H1 (cell line): Measurements from ENCODE around the gene EGFR. TPM values are rescaled to one million over a fixed set of nuclear protein-coding genes. Genes with fewer than 3 reads are reported as not detected.

ENCODE experiments used
- CTCF ChIA-PET: fragments of 300-600 bp; sonication (Branson Sonifier 250); formaldehyde crosslinking; loops from one replicate; lab custom pipeline; 2021; ENCODE audit not compliant: partially characterized antibody; lab: Charles Lee
- POLR2A ChIA-PET: fragments of 300-600 bp; sonication (Branson Sonifier 250); formaldehyde crosslinking; loops from one replicate; lab custom pipeline; 2021; ENCODE audit warnings: inconsistent platforms; ENCODE audit not compliant: partially characterized antibody; lab: Charles Lee
- DNase-seq, 2 experiments: peaks; one replicate each; pipeline versions ENCODE4 v3.0.0 to v3.0.0-alpha.2; 2010 to 2022; ENCODE audit warnings: low spot score in 2 of 2, low read depth in 1 of 2, mixed read lengths in 1 of 2
- FAIRE-seq: peaks from 2 replicates; lab custom pipeline; 2011; peaks lifted over from hg19 to GRCh38; lab: Jason Lieb, UNC
- H2AFZ ChIP-seq: 2 replicates; pipeline ENCODE4 v1.8.1; 2012; ENCODE audit warnings: low read length, inconsistent platforms
- H2AK5ac ChIP-seq: 2 replicates; pipeline ENCODE4 v1.6.1; 2013; ENCODE audit warnings: low read depth, low read length
- H2BK120ac ChIP-seq: replicated peaks from 2 replicates; pipeline ENCODE3; 2013; ENCODE audit warnings: low read depth, low read length, inconsistent platforms
- H2BK12ac ChIP-seq: 2 replicates; pipeline ENCODE4 v1.6.1; 2013; ENCODE audit warnings: low read depth, low read length
- H2BK15ac ChIP-seq: 2 replicates; pipeline ENCODE4 v1.6.1; 2013; ENCODE audit warnings: low read length
- H2BK20ac ChIP-seq: 2 replicates; pipeline ENCODE4 v1.6.1; 2013; ENCODE audit warnings: low read length
- H2BK5ac ChIP-seq: 2 replicates; pipeline ENCODE4 v1.6.1; 2013; ENCODE audit warnings: low read depth, low read length
- H3K14ac ChIP-seq: 2 replicates; pipeline ENCODE4 v1.6.1; 2013; ENCODE audit warnings: inconsistent platforms; ENCODE audit not compliant: insufficient read length
- H3K18ac ChIP-seq: 2 replicates; pipeline ENCODE4 v1.6.1; 2013; ENCODE audit warnings: low read length; ENCODE audit errors: extremely low read depth
- H3K23ac ChIP-seq: 2 replicates; pipeline ENCODE4 v1.6.1; 2013; ENCODE audit warnings: inconsistent platforms; ENCODE audit not compliant: insufficient read length
- H3K23me2 ChIP-seq: 2 replicates; pipeline ENCODE4 v1.6.1; 2013; ENCODE audit warnings: low read depth, low read length
- H3K27ac ChIP-seq: 2 replicates; pipeline ENCODE4 v1.6.1; 2011; ENCODE audit warnings: low read depth, low read length, inconsistent platforms
- H3K27me3 ChIP-seq, 4 experiments: replicated peaks in 1 of 4; 1 replicate in 1 of 4; 2 replicates in 3 of 4; pipeline versions ENCODE4 v1.6.1 to v1.8.1; 2011 to 2013; ENCODE audit warnings: low read length in 3 of 4, mild to moderate bottlenecking in 3 of 4, inconsistent platforms in 2 of 4, mixed read lengths in 2 of 4, moderate library complexity in 1 of 4; ENCODE audit not compliant: control insufficient read depth in 3 of 4, insufficient read depth in 3 of 4; ENCODE audit errors: extremely low read depth in 1 of 4
- H3K36me3 ChIP-seq, 4 experiments: 2 replicates each; pipeline versions ENCODE4 v1.6.1 to v1.8.1; 2011 to 2013; ENCODE audit warnings: mild to moderate bottlenecking in 4 of 4, low read length in 3 of 4, moderate library complexity in 2 of 4, control low read depth in 1 of 4, inconsistent platforms in 1 of 4; ENCODE audit not compliant: insufficient read depth in 4 of 4, control insufficient read depth in 2 of 4
- H3K4ac ChIP-seq: replicated peaks from 2 replicates; pipeline ENCODE3; 2013; ENCODE audit warnings: low read length, low read depth, mixed read lengths, inconsistent platforms; ENCODE audit not compliant: insufficient read length
- H3K4me1 ChIP-seq, 4 experiments: replicated peaks in 1 of 4; 1 replicate in 1 of 4; 2 replicates in 3 of 4; pipeline versions ENCODE4 v1.6.1 to v1.8.1; 2011 to 2013; ENCODE audit warnings: low read length in 3 of 4, inconsistent platforms in 2 of 4, mixed read lengths in 1 of 4; ENCODE audit not compliant: insufficient read depth in 4 of 4, control insufficient read depth in 3 of 4
- H3K4me2 ChIP-seq, 2 experiments: 2 replicates each; pipeline versions ENCODE4 v1.6.1 to v1.8.1; 2011 to 2013; ENCODE audit warnings: low read depth in 2 of 2, low read length in 2 of 2, control low read depth in 1 of 2, inconsistent platforms in 1 of 2, mild to moderate bottlenecking in 1 of 2; ENCODE audit not compliant: insufficient read depth in 1 of 2
- H3K4me3 ChIP-seq, 4 experiments: fragments of 200-600, 300-600 bp in 1 of 4; sonication (generic), shearing (Covaris generic), sonication (Bioruptor Twin) in 1 of 4; 2 replicates each; pipeline versions ENCODE4 v1.5.1 to v1.8.1; 2011 to 2016; ENCODE audit warnings: low read length in 4 of 4, low read depth in 3 of 4, control low read depth in 2 of 4, inconsistent platforms in 2 of 4, mild to moderate bottlenecking in 2 of 4, mixed read lengths in 1 of 4, moderate library complexity in 1 of 4; ENCODE audit not compliant: insufficient read depth in 2 of 4; ENCODE audit errors: extremely low read depth in 1 of 4
- H3K56ac ChIP-seq: replicated peaks from 2 replicates; pipeline ENCODE3; 2013; ENCODE audit warnings: low read depth, mild to moderate bottlenecking, mixed read lengths, low read length, inconsistent platforms; ENCODE audit not compliant: insufficient read length
- H3K79me1 ChIP-seq: 2 replicates; pipeline ENCODE4 v1.6.1; 2013; ENCODE audit warnings: low read depth, low read length, control low read depth
- H3K79me2 ChIP-seq, 2 experiments: 2 replicates each; pipeline versions ENCODE4 v1.6.1 to v1.8.1; 2012 to 2013; ENCODE audit warnings: low read length in 2 of 2, mild to moderate bottlenecking in 2 of 2, inconsistent platforms in 1 of 2; ENCODE audit not compliant: insufficient read depth in 2 of 2, control insufficient read depth in 1 of 2
- H3K9ac ChIP-seq, 4 experiments: replicated peaks in 1 of 4; 1 replicate in 1 of 4; 2 replicates in 3 of 4; pipeline versions ENCODE4 v1.6.1 to v1.8.1; 2011 to 2013; ENCODE audit warnings: low read depth in 3 of 4, low read length in 3 of 4, control low read depth in 2 of 4, mild to moderate bottlenecking in 2 of 4, moderate library complexity in 2 of 4, inconsistent platforms in 1 of 4; ENCODE audit errors: extremely low read depth in 1 of 4
- H3K9me3 ChIP-seq, 2 experiments: 2 replicates each; pipeline versions ENCODE4 v1.6.1 to v1.8.1; 2012 to 2013; ENCODE audit warnings: mild to moderate bottlenecking in 2 of 2, moderate library complexity in 2 of 2, control low read depth in 1 of 2, inconsistent platforms in 1 of 2, low read depth in 1 of 2, low read length in 1 of 2, mixed read lengths in 1 of 2; ENCODE audit not compliant: insufficient read depth in 2 of 2
- H4K20me1 ChIP-seq, 2 experiments: replicated peaks in 1 of 2; 2 replicates each; pipeline versions ENCODE3 to v1.8.1; 2011 to 2013; ENCODE audit warnings: inconsistent platforms in 2 of 2, low read length in 2 of 2, mild to moderate bottlenecking in 1 of 2; ENCODE audit not compliant: insufficient read depth in 2 of 2, control insufficient read depth in 1 of 2
- H4K5ac ChIP-seq: 2 replicates; pipeline ENCODE4 v1.6.1; 2013; ENCODE audit warnings: low read length, low read depth, mixed read lengths, inconsistent platforms; ENCODE audit not compliant: insufficient read length
- H4K8ac ChIP-seq: 2 replicates; pipeline ENCODE4 v1.8.0; 2013; ENCODE audit warnings: mild to moderate bottlenecking, moderate library complexity, low read length, inconsistent platforms; ENCODE audit not compliant: insufficient read depth; ENCODE audit errors: extremely low read depth
- H4K91ac ChIP-seq: replicated peaks from 2 replicates; pipeline ENCODE3; 2013; ENCODE audit warnings: low read length, mixed read lengths, inconsistent platforms; ENCODE audit not compliant: insufficient read length
- CBX8 ChIP-seq: fragments of 300-800, 300-1000 bp; sonication (generic); IDR thresholded peaks from 2 replicates; pipeline ENCODE4 v1.7.1; 2016; ENCODE audit warnings: low read depth, low read length, borderline replicate concordance
- CREB1 ChIP-seq: IDR thresholded peaks from 2 replicates; pipeline ENCODE4 v1.6.1; 2012; ENCODE audit warnings: inconsistent platforms
- PHF8 ChIP-seq: fragments of 200-600 bp; sonication (generic); conservative IDR thresholded peaks from 2 replicates; pipeline ENCODE4 v1.7.1; 2012; ENCODE audit warnings: low read depth, mild to moderate bottlenecking, inconsistent platforms, low read length, moderate library complexity
- RAD21 ChIP-seq, 2 experiments: IDR thresholded peaks in 1 of 2; conservative IDR thresholded peaks in 1 of 2; 2 replicates each; pipeline ENCODE4 v1.6.1; 2011; ENCODE audit warnings: low read depth in 2 of 2, low read length in 2 of 2, improper control_type of control experiment in 1 of 2, inconsistent platforms in 1 of 2, mild to moderate bottlenecking in 1 of 2, moderate library complexity in 1 of 2
- SP2 ChIP-seq: IDR thresholded peaks from 2 replicates; pipeline ENCODE4 v1.6.1; 2012; ENCODE audit warnings: mild to moderate bottlenecking, low read length, inconsistent platforms
- SRF ChIP-seq: IDR thresholded peaks from 2 replicates; pipeline ENCODE4 v1.6.1; 2011; ENCODE audit warnings: mild to moderate bottlenecking, low read depth, low read length, moderate library complexity
- WGBS, 2 experiments: shearing (Covaris generic) in 1 of 2; methylation state at CpG; one replicate each; pipeline versions ENCODE4 v1.1.6 to v1.1.7; 2013 to 2015; ENCODE audit warnings: low lambda C conversion rate in 2 of 2, mixed read lengths in 2 of 2, inconsistent platforms in 1 of 2, low coverage in 1 of 2, missing lambda C conversion rate in 1 of 2; ENCODE audit not compliant: insufficient replicate concordance in 2 of 2, insufficient coverage in 1 of 2, insufficient read length in 1 of 2; ENCODE audit errors: extremely low coverage in 1 of 2, missing lambda C conversion rate in 1 of 2; 5-methylcytosine and 5-hydroxymethylcytosine counted together
- polyA plus RNA-seq, 7 experiments: library from polyadenylated mRNA; depleted of rRNA in 3 of 7; stranded (reverse) in 5 of 7; unstranded in 2 of 7; fragments of >200 nt in 5 of 7; fragments of 200-250 nt in 2 of 7; gene quantifications; 1 replicate in 5 of 7; 2 replicates in 1 of 7; 4 replicates in 1 of 7; pipeline versions ENCODE4 v1.2.1 to v1.2.3, GENCODE V29; 2011 to 2013; ENCODE audit warnings: missing spikeins in 2 of 7, mixed read lengths in 2 of 7
- total RNA-seq: library from RNA; stranded (reverse); fragmentation: NEBNext Ultra II Directional; extraction: Animal tissue kit (Norgen Biotek cat#: 25700); gene quantifications from 2 replicates; pipeline ENCODE4 v1.2.1, GENCODE V29; 2021

EGFR gene
- total and polyA plus RNA-seq, 2 of the 8 experiments (the other 6 are each of a cell fraction or from before 2014, with no cell fraction given): 1.9 to 5.8 TPM

GRCh38 chr7:55117286-55117685 lies 98.5 kb downstream of the EGFR start:
- H2BK120ac ChIP-seq: no peak overlapping the region
- H2AFZ ChIP-seq: no peak overlapping the region
- no peak overlapping the region for H3K18ac ChIP-seq
- WGBS, 2 experiments: 90% methylated on average over 7 of the region's 7 CpGs; no CpG with 5 or more reads in 1 of the 2 experiments
- no peak overlapping the region for H2BK5ac ChIP-seq
- no peak overlapping the region for H3K14ac ChIP-seq
- H3K4ac ChIP-seq: no peak overlapping the region
- no peak overlapping the region for H4K5ac ChIP-seq
- no peak overlapping the region for H2AK5ac ChIP-seq
- no peaks in the 10 kb centered on the region for H3K9me3 ChIP-seq
- FAIRE-seq: no peak
- TF ChIP-seq SP2 (no peak), CBX8 (no peak), RAD21 (IDR thresholded peaks at IDR 0.05 in 1 of 2, conservative IDR thresholded peaks at IDR 0.05 in 1 of 2; ENCODE audit: low read depth in 2 of 2, low read length in 2 of 2) (no peak), SRF (no peak), PHF8 (no peak), CREB1 (no peak)
- TF ChIP-seq, all 59 proteins: peak for 0
- no peak overlapping the region for H2BK20ac ChIP-seq
- H2BK12ac ChIP-seq: no peak overlapping the region
- no peak overlapping the region for H3K23ac ChIP-seq
- no peak overlapping the region for H3K27ac ChIP-seq
- DNase-seq: no peak
- H3K9ac ChIP-seq: no peak overlapping the region
- no peaks in the 10 kb centered on the region for H3K36me3 ChIP-seq
- H3K79me2 ChIP-seq: no peaks in the 10 kb centered on the region
- H4K20me1 ChIP-seq: no peaks in the 10 kb centered on the region
- no peak overlapping the region for H2BK15ac ChIP-seq
- no peak overlapping the region for H3K4me2 ChIP-seq
- H3K79me1 ChIP-seq: no peaks in the 10 kb centered on the region
- ChIA-PET POLR2A (no interaction called here), CTCF (no interaction called here)
- H3K27me3 ChIP-seq: no peaks in the 10 kb centered on the region
- no peaks in the 10 kb centered on the region for H3K23me2 ChIP-seq
- H4K8ac ChIP-seq: no peak overlapping the region
- no peaks in the 10 kb centered on the region for H3K4me1 ChIP-seq
- H3K56ac ChIP-seq: no peak overlapping the region
- no peak overlapping the region for H3K4me3 ChIP-seq
- H4K91ac ChIP-seq: no peak overlapping the region
